Transverse colon (tissue), 4 donors: Measurements from ENCODE around the gene LMX1A. TPM values are rescaled to one million over a fixed set of nuclear protein-coding genes. Genes with fewer than 3 reads are reported as not detected.

Source experiments
- DNase-seq: peaks from one replicate; pipeline ENCODE4 v3.0.0-alpha.2; 2019
- H3K27ac ChIP-seq, 4 donors: fragments of 200-600 bp; sonication (generic); 2 replicates each; pipeline ENCODE4 v1.5.1; 2016 to 2018; ENCODE audit warnings: inconsistent platforms in 4 of 4
- H3K27me3 ChIP-seq: fragments of 200-600 bp; sonication (generic); 2 replicates; pipeline ENCODE4 v1.5.1; 2017; ENCODE audit warnings: inconsistent platforms
- H3K36me3 ChIP-seq, 4 donors: fragments of 200-600 bp; sonication (generic); 2 replicates each; pipeline ENCODE4 v1.5.1; 2017 to 2019; ENCODE audit warnings: inconsistent platforms in 4 of 4
- H3K4me1 ChIP-seq, 4 donors: fragments of 200-600 bp; sonication (generic); 2 replicates each; pipeline ENCODE4 v1.5.1; 2017 to 2020; ENCODE audit warnings: inconsistent platforms in 4 of 4
- H3K4me3 ChIP-seq, 4 donors: fragments of 200-600 bp; sonication (generic); 1 replicate in 1 of 4; 2 replicates in 3 of 4; pipeline versions ENCODE4 v1.5.1 to v1.6.1; 2017 to 2019; ENCODE audit warnings: inconsistent platforms in 4 of 4
- H3K9me3 ChIP-seq, 2 donors: fragments of 200-600 bp; sonication (generic); 2 replicates each; pipeline ENCODE4 v1.5.1; 2017 to 2019; ENCODE audit warnings: inconsistent platforms in 2 of 2
- CTCF ChIP-seq, 5 experiments: fragments of 200-600 bp in 3 of 5; fragments of 450-650 bp in 2 of 5; sonication (generic) in 3 of 5; IDR thresholded peaks; 1 replicate in 2 of 5; 2 replicates in 3 of 5; pipeline ENCODE4 v1.5.1; 2016 to 2017; ENCODE audit warnings: antibody characterized with exemption in 5 of 5, inconsistent platforms in 3 of 5, mild to moderate bottlenecking in 2 of 5, moderate library complexity in 1 of 5
- EP300 ChIP-seq: sonication (generic); formaldehyde crosslinking; IDR thresholded peaks from one replicate; pipeline ENCODE4 v1.6.1; 2017; ENCODE audit warnings: antibody characterized with exemption, low read depth
- POLR2A ChIP-seq: fragments of 450-650 bp; IDR thresholded peaks from one replicate; pipeline ENCODE4 v1.6.1; 2016; ENCODE audit warnings: antibody characterized with exemption, mild to moderate bottlenecking, moderate library complexity
- POLR2AphosphoS5 ChIP-seq, 3 donors: sonication (generic); formaldehyde crosslinking; IDR thresholded peaks; one replicate each; pipeline ENCODE4 v1.6.1; 2016; ENCODE audit warnings: antibody characterized with exemption in 3 of 3
- WGBS, 2 donors: methylation state at CpG; one replicate each; pipeline ENCODE4 v1.1.5; 2018; ENCODE audit warnings: low coverage in 1 of 2; 5-methylcytosine and 5-hydroxymethylcytosine counted together
- in situ Hi-C, 4 donors: fragments of 200-750 bp; cut with MboI; loops; one replicate each; pipeline versions ENCODE4 v1.15.0 to v1.15.1; 2017; ENCODE audit warnings: low sequenced_read_pairs in 3 of 4, low pct_ligation_motif_present in 1 of 4, low pct_unique_long_range_greater_than_20kb in 1 of 4
- intact Hi-C: fragments of 100-400 bp; cut with DNase I; formaldehyde crosslinking; loops from one replicate; pipeline ENCODE4 v1.15.1; 2023; ENCODE audit warnings: low total_unique reads
- total RNA-seq, 4 donors: library from RNA; depleted of rRNA; stranded (reverse); fragments of >200 nt; gene quantifications; one replicate each; pipeline ENCODE4 v1.1.0, GENCODE V29; 2016

The LMX1A gene
- total RNA-seq, 4 donors from 2014 or later: 0.41 to 0.79 TPM; not detected in 2

DNA sequence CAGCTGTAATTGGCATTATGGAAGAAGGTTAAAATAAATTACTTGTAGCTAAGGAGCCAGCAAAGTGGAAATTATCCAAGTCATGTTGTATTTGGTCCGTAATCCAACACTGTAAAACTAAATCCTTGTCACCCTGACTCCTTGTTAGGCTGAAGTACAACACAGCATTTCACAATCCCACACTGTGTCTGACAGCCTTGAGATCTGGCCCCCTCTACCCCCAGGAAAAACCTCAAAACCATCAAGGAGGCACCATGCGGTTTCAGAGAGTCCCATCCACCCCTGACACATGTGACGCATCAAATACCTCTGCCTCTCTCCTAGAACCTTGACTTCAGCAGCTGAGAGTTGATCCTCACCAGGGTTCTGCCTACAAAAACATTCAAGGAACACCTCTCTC lies 41.0 kb downstream of the LMX1A start:
- Histone ChIP-seq H3K4me3 (no peak overlapping the region), H3K9me3 (no peaks in the 10 kb centered on the region), H3K4me1 (no peaks in the 10 kb centered on the region), H3K27ac (no peak overlapping the region), H3K36me3 (no peaks in the 10 kb centered on the region), H3K27me3 (peaks cover 26% of the 10 kb centered on the region)
- in situ Hi-C loops: no loop called here
- no peak for DNase-seq
- intact Hi-C loops: no loop called here
- no peak for TF ChIP-seq CTCF (IDR thresholded peaks at IDR 0.05)
- TF ChIP-seq EP300: no peak
- TF ChIP-seq POLR2AphosphoS5 (IDR thresholded peaks at IDR 0.05): no peak
- TF ChIP-seq POLR2A: no peak
- WGBS, 2 donors: 70% methylated on average over 3 of the region's 3 CpGs; no CpG with 5 or more reads in 1 of the 2 donors

DNA sequence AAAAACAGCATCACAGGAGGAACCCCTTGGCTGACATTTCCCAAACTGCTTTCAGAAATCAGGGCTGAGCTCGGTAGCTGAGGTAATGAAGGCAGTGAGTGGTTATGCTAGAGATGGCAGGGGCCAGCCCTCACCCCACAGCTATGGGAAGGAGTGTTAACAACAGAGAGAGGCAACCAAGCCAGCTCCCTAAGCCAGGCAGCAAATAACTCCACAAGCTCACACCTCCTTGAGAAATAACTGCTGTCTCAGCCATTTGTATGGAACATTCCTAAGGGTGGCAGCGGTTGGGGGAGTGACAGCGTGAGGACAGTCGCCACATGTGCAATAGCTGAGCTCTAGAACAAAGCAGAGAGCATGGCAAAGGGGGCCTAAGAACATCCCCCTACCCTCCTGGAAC lies 42.6 kb downstream of the LMX1A start:
- Histone ChIP-seq H3K9me3 (no peaks in the 10 kb centered on the region), H3K36me3 (no peaks in the 10 kb centered on the region), H3K27me3 (peaks cover 20% of the 10 kb centered on the region), H3K27ac (no peak overlapping the region), H3K4me1 (no peaks in the 10 kb centered on the region), H3K4me3 (no peak overlapping the region)
- in situ Hi-C loops: no loop called here
- TF ChIP-seq CTCF (IDR thresholded peaks at IDR 0.05) (no peak), POLR2A (no peak), POLR2AphosphoS5 (IDR thresholded peaks at IDR 0.05) (no peak), EP300 (no peak)
- DNase-seq: no peak
- 69% methylated on average over 4 of the region's 4 CpGs; no CpG with 5 or more reads in 1 of the 2 donors for WGBS, 2 donors
- intact Hi-C loops: no loop called here

GRCh38 chr1:165312591-165312990 lies 43.9 kb downstream of the LMX1A start:
- TF ChIP-seq CTCF (IDR thresholded peaks at IDR 0.05): no peak
- TF ChIP-seq EP300: no peak
- no peak for TF ChIP-seq POLR2AphosphoS5 (IDR thresholded peaks at IDR 0.05)
- TF ChIP-seq POLR2A: no peak
- H3K27ac ChIP-seq: no peak overlapping the region
- in situ Hi-C loops: no loop called here
- no peaks in the 10 kb centered on the region for H3K4me1 ChIP-seq
- WGBS, 2 donors: 77% methylated on average over 2 of the region's 2 CpGs; no CpG with 5 or more reads in 1 of the 2 donors
- no peak overlapping the region for H3K4me3 ChIP-seq
- no peaks in the 10 kb centered on the region for H3K36me3 ChIP-seq
- DNase-seq: no peak
- no peaks in the 10 kb centered on the region for H3K9me3 ChIP-seq
- peaks cover 20% of the 10 kb centered on the region for H3K27me3 ChIP-seq
- intact Hi-C loops: no loop called here

DNA sequence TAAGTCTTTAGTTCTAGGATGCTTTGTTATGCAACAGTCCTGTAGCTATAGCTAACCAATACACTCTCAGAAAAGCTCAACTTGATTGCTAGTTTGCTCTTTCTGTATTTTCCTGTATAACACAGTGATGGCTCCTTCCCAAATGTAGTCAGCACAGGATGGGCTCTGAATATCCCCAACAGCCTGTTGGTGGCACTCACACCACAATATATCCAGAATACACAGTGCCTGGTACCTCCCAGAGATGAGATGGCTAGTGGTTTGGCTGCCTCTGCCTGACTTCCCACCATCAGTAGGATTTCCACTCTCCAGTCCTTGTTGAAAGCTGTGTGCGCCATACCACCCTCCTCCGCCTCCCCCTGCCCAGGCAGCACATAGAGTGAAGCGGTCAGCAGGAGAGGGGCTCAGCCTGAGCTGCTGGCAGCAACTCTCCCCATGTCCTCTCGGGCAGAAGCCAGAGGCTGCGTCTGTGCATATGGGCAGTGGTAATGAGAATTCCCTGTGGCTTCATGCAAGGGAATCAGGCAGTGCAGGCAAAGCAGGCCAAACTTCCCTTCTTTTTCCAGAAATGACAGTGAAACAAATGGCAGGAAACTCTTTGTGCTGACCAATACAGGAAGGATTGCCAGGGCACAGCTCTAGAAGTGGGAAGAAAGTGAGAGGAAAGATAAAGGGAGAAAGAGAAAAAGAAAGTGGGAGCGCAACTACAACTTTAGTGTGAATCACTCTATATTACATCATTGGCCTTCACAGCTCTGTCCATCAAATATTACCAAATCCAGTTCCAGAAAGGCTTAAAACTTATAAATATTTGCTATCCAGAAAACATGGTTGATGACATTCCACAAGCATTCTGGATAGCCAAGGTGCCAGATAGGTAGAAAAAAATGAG lies 49.7 kb downstream of the LMX1A start:
- no peak for DNase-seq
- Histone ChIP-seq H3K27me3 (peaks cover 7% of the 10 kb centered on the region), H3K4me1 (no peaks in the 10 kb centered on the region), H3K27ac (no peak overlapping the region), H3K9me3 (no peaks in the 10 kb centered on the region), H3K4me3 (no peak overlapping the region), H3K36me3 (no peaks in the 10 kb centered on the region)
- intact Hi-C loops (no loop called here), in situ Hi-C loops (no loop called here)
- TF ChIP-seq POLR2A: no peak
- TF ChIP-seq POLR2AphosphoS5 (IDR thresholded peaks at IDR 0.05): no peak
- TF ChIP-seq EP300: no peak
- TF ChIP-seq CTCF (IDR thresholded peaks at IDR 0.05): no peak
- 60 to 74% methylated on average over 2 to 6 of the region's 6 CpGs for WGBS, 2 donors
